Kidney (tissue), 14 donors: ENCODE data around the gene GFOD1. TPM values are rescaled to one million over a fixed set of nuclear protein-coding genes. Genes with fewer than 3 reads are reported as not detected.

Source experiments
- DNase-seq, 5 donors: peaks; one replicate each; pipeline ENCODE4 v3.0.0-alpha.2; 2013 to 2020
- FAIRE-seq: peaks from 2 replicates; lab custom pipeline; 2012; peaks lifted over from hg19 to GRCh38; lab: Jason Lieb, UNC
- H3K27ac ChIP-seq, 2 donors: one replicate each; pipeline ENCODE4 v1.7.0; 2013; ENCODE audit warnings: low read depth in 2 of 2, low read length in 2 of 2, inconsistent platforms in 1 of 2
- H3K27me3 ChIP-seq: one replicate; pipeline ENCODE4 v1.7.1; 2013; ENCODE audit warnings: low read length, inconsistent platforms; ENCODE audit not compliant: control insufficient read depth, insufficient read depth
- H3K36me3 ChIP-seq, 3 donors: one replicate each; pipeline versions ENCODE4 v1.7.0 to v1.7.1; 2013; ENCODE audit warnings: low read length in 3 of 3, control low read depth in 1 of 3, inconsistent platforms in 1 of 3; ENCODE audit not compliant: insufficient read depth in 3 of 3, control insufficient read depth in 2 of 3
- H3K4me1 ChIP-seq, 3 donors: one replicate each; pipeline versions ENCODE4 v1.7.0 to v1.7.1; 2013; ENCODE audit warnings: low read length in 3 of 3, inconsistent platforms in 1 of 3, low read depth in 1 of 3; ENCODE audit not compliant: control insufficient read depth in 2 of 3, insufficient read depth in 2 of 3
- H3K4me3 ChIP-seq, 3 donors: one replicate each; pipeline versions ENCODE4 v1.7.0 to v1.8.1; 2013; ENCODE audit warnings: low read length in 3 of 3, control low read depth in 1 of 3, inconsistent platforms in 1 of 3
- H3K9ac ChIP-seq, 3 donors: one replicate each; pipeline versions ENCODE4 v1.7.0 to v1.7.1; 2013; ENCODE audit warnings: low read length in 3 of 3, control low read depth in 1 of 3, inconsistent platforms in 1 of 3
- H3K9me3 ChIP-seq, 3 donors: one replicate each; pipeline versions ENCODE4 v1.7.0 to v1.7.1; 2013; ENCODE audit warnings: low read length in 3 of 3, control low read depth in 1 of 3, inconsistent platforms in 1 of 3; ENCODE audit not compliant: control insufficient read depth in 2 of 3, insufficient read depth in 1 of 3
- intact Hi-C: fragments of 100-400 bp; cut with DNase I; formaldehyde crosslinking; loops from one replicate; pipeline ENCODE4 v1.11.1; 2022
- polyA plus RNA-seq: library from polyadenylated mRNA; stranded (reverse); fragments of 350-450 nt; fragmentation: Illumina TruSeq; extraction: RNeasy Lipid Tissue Mini Kit (QIAGEN cat#74804); gene quantifications from one replicate; pipeline ENCODE4 v1.2.3, GENCODE V29; 2014; ENCODE audit warnings: low read depth, low replicate concordance; ENCODE audit not compliant: insufficient read depth
- total RNA-seq: library from RNA; stranded (reverse); fragmentation: NEBNext Ultra II Directional; extraction: Animal tissue kit (Norgen Biotek cat#: 25700); gene quantifications from one replicate; pipeline ENCODE4 v1.2.1, GENCODE V29; 2021
- TF ChIP-seq, protein P1 (sequence below): IDR thresholded peaks from 3 replicates; pipeline ENCODE4 v1.5.1; 2012; ENCODE audit warnings: mild to moderate bottlenecking, moderate library complexity, borderline replicate concordance; ENCODE audit not compliant: insufficient read depth; ENCODE audit errors: extremely low read depth
- donor health status: control.
- donor health status: control.
- donor health status: control.
- donor health status: control.
- donor health status: control.
- donor health status: DM: yes; HTN: yes; CAD: no.
- donor health status: Normal renal cell carcinoma (clear cell type).

The GFOD1 gene
- total and polyA plus RNA-seq, 2 donors from 2014 or later: 2.1 to 14.6 TPM

DNA sequence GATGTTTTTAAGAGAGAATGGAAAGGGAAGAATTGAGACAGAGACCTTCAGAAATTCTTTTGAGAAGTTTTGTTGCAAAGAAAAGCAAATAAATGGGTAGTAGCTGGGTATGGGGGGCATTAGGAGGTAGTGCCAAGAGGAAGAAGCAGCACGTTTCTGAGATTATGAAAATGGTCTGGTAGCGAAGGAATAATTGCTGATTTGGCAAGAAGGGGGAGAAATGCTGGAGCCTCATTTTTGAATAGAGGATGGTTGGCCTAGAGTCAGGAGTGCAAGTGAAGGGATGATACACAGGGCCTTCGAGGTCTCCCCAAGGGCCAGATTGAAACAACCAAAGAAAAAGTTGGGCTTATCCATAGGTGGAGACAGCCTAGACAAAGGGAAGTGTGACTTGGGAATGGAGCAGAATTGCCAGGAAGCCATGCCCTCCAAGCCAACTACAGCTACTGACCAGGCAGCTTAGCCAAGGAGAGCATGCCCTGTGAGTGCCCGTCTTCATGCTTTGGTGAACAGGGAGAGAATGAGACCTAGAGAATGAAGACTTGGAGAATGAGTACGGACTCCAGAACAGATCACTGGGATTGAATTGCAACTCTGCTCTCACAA is 144.9 kb downstream of the GFOD1 start:
- Histone ChIP-seq H3K27me3 (no peaks in the 10 kb centered on the region), H3K9me3 (no peaks in the 10 kb centered on the region), H3K4me3 (no peak overlapping the region), H3K36me3 (no peaks in the 10 kb centered on the region), H3K4me1 (no peaks in the 10 kb centered on the region), H3K27ac (no peak overlapping the region), H3K9ac (no peak overlapping the region)
- intact Hi-C loops: no loop called here
- DNase-seq (no peak), FAIRE-seq (no peak)
- TF ChIP-seq, protein P1, sequence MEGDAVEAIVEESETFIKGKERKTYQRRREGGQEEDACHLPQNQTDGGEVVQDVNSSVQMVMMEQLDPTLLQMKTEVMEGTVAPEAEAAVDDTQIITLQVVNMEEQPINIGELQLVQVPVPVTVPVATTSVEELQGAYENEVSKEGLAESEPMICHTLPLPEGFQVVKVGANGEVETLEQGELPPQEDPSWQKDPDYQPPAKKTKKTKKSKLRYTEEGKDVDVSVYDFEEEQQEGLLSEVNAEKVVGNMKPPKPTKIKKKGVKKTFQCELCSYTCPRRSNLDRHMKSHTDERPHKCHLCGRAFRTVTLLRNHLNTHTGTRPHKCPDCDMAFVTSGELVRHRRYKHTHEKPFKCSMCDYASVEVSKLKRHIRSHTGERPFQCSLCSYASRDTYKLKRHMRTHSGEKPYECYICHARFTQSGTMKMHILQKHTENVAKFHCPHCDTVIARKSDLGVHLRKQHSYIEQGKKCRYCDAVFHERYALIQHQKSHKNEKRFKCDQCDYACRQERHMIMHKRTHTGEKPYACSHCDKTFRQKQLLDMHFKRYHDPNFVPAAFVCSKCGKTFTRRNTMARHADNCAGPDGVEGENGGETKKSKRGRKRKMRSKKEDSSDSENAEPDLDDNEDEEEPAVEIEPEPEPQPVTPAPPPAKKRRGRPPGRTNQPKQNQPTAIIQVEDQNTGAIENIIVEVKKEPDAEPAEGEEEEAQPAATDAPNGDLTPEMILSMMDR: no peak

GRCh38 chr6:13339863-13340630 is 147.4 kb downstream of the GFOD1 start:
- intact Hi-C loops: loop anchor here (10.0 kb wide), 1 partner anchor 195 kb away; no protein-coding TSS in a partner anchor
- DNase-seq: no peak
- no peaks in the 10 kb centered on the region for H3K36me3 ChIP-seq
- H3K4me1 ChIP-seq: peaks cover 0 to 2% (median 0%) of the 10 kb centered on the region in 3 donors
- TF ChIP-seq, protein P1: no peak
- no peaks in the 10 kb centered on the region for H3K27me3 ChIP-seq
- H3K4me3 ChIP-seq: no peak overlapping the region
- no peak overlapping the region for H3K9ac ChIP-seq
- no peak overlapping the region for H3K27ac ChIP-seq
- FAIRE-seq: no peak
- no peaks in the 10 kb centered on the region for H3K9me3 ChIP-seq

GRCh38 chr6:13338038-13338437 is 149.4 kb downstream of the GFOD1 start:
- H3K27me3 ChIP-seq: no peaks in the 10 kb centered on the region
- no peaks in the 10 kb centered on the region for H3K9me3 ChIP-seq
- intact Hi-C loops: loop anchor here (10.0 kb wide), 1 partner anchor 197 kb away; no protein-coding TSS in a partner anchor
- no peak for DNase-seq
- peaks cover 0 to 2% (median 0%) of the 10 kb centered on the region in 3 donors for H3K4me1 ChIP-seq
- FAIRE-seq: no peak
- H3K27ac ChIP-seq: no peak overlapping the region
- no peak overlapping the region for H3K4me3 ChIP-seq
- TF ChIP-seq, protein P1: no peak
- no peaks in the 10 kb centered on the region for H3K36me3 ChIP-seq
- H3K9ac ChIP-seq: no peak overlapping the region
